HG02571 (cell line): ENCODE measurements around the gene DCAF12.
"Not testable (repeated sequence)": the region's sequence is repeated elsewhere in the genome, so short reads cannot be mapped to it uniquely, and the experiment has no call there.

Experiments used
- ATAC-seq: cut with Tn5 transposase; IDR thresholded peaks from one replicate; pipeline ENCODE4 v1.9.1; 2021; ENCODE audit warnings: mild to moderate bottlenecking, moderate library complexity; ENCODE audit not compliant: unreplicated experiment

DCAF12 gene

GRCh38 chr9:34072410-34072809 is 54.1 kb downstream of the DCAF12 start:
- ATAC-seq, result no peak

- no peak for ATAC-seq
These were observed 55.7 kb downstream of the DCAF12 start for GRCh38 chr9:34070606-34071324.

GRCh38 chr9:34069831-34070230 is 56.7 kb downstream of the DCAF12 start:
- ATAC-seq, result no peak

- no peak for ATAC-seq
These were observed 61.0 kb downstream of the DCAF12 start for GRCh38 chr9:34065541-34065940.

GRCh38 chr9:34059954-34060353 is 66.5 kb downstream of the DCAF12 start:
- no peak for ATAC-seq

- no peak for ATAC-seq
These were observed 67.2 kb downstream of the DCAF12 start for GRCh38 chr9:34059281-34059680.

- no peak for ATAC-seq
These were observed 76.7 kb downstream of the DCAF12 start for GRCh38 chr9:34049630-34050384.

GRCh38 chr9:34048727-34049629 is 77.5 kb downstream of the DCAF12 start, which contains the start of gene UBAP2:
Gene UBAP2 (minus strand): TSS chr9:34048887. CDS start chr9:34017148, 31,739 bp downstream.
- ATAC-seq, result peak; percentile 73

- peak; percentile 30 for ATAC-seq
These were observed 78.4 kb downstream of the DCAF12 start for GRCh38 chr9:34047864-34048726.

GRCh38 chr9:34046784-34047379 is 79.6 kb downstream of the DCAF12 start:
- ATAC-seq, result no peak

- ATAC-seq, result no peak
These were observed 80.6 kb downstream of the DCAF12 start for GRCh38 chr9:34045903-34046302.

GRCh38 chr9:34042074-34042473 is 84.4 kb downstream of the DCAF12 start:
- not testable (repeated sequence) for ATAC-seq

- ATAC-seq, result not testable (repeated sequence)
These were observed 87.6 kb downstream of the DCAF12 start for GRCh38 chr9:34038851-34039250.

- no peak for ATAC-seq
These were observed 88.9 kb downstream of the DCAF12 start for GRCh38 chr9:34037626-34038025.

- no peak for ATAC-seq
These were observed 89.9 kb downstream of the DCAF12 start for GRCh38 chr9:34036625-34037024.
